ENCODE data around the gene EPM2AIP1. TPM values are rescaled to one million over a fixed set of nuclear protein-coding genes. Genes with fewer than 3 reads are reported as not detected.

The EPM2AIP1 gene
- total and polyA plus RNA-seq, 2 of the 8 experiments (the other 6 are each of a cell fraction or from before 2014, with no cell fraction given) = 6.6 to 9.0 TPM

GRCh38 chr3:36957063-36957462, 35.9 kb downstream of the EPM2AIP1 start (continued):
- no peak for TF ChIP-seq YY1 (IDR thresholded peaks at IDR 0.05; ENCODE audit: low read depth, low read length)
- TF ChIP-seq CTBP2 (IDR thresholded peaks at IDR 0.05; ENCODE audit: borderline replicate concordance, insufficient read depth, insufficient read length, low read length) = no peak
- no peak for TF ChIP-seq RXRA (IDR thresholded peaks at IDR 0.05; ENCODE audit: insufficient read depth, low read depth, low read length)
- peak; percentile 29 to 51; a peak in 3 of 4 replicates for TF ChIP-seq RAD21 (IDR thresholded peaks at IDR 0.05 in 1 of 2, conservative IDR thresholded peaks at IDR 0.05 in 1 of 2; ENCODE audit: low read depth in 2 of 2, low read length in 2 of 2)
- no peak for TF ChIP-seq RFX5 (IDR thresholded peaks at IDR 0.05; ENCODE audit: borderline replicate concordance, low read depth, low read length)
